Vagina (tissue), 2 donors: Measurements from ENCODE around the gene CX3CR1. TPM values are rescaled to one million over a fixed set of nuclear protein-coding genes. Genes with fewer than 3 reads are reported as not detected.
"Not testable (repeated sequence)": the region's sequence is repeated elsewhere in the genome, so short reads cannot be mapped to it uniquely, and the experiment has no call there.

Experiments
- DNase-seq, 2 donors: peaks; one replicate each; pipeline ENCODE4 v3.0.0-alpha.2; 2017; ENCODE audit errors: extremely low spot score in 2 of 2
- H3K27ac ChIP-seq: fragments of 200-600 bp; sonication (generic); one replicate; pipeline ENCODE4 v1.5.1; 2019
- H3K27me3 ChIP-seq: fragments of 200-600 bp; sonication (generic); one replicate; pipeline ENCODE4 v1.5.1; 2019
- H3K36me3 ChIP-seq, 2 donors: fragments of 200-600 bp; sonication (generic); one replicate each; pipeline ENCODE4 v1.5.1; 2017 to 2019
- H3K4me1 ChIP-seq: fragments of 200-600 bp; sonication (generic); one replicate; pipeline ENCODE4 v1.5.1; 2019
- H3K4me3 ChIP-seq, 2 donors: fragments of 200-600 bp; sonication (generic); 1 replicate in 1 of 2; 2 replicates in 1 of 2; pipeline ENCODE4 v1.5.1; 2016 to 2019
- H3K9me3 ChIP-seq: fragments of 200-600 bp; sonication (generic); one replicate; pipeline ENCODE4 v1.5.1; 2019
- CTCF ChIP-seq, 3 experiments: fragments of 450-650 bp in 2 of 3; fragments of 200-600 bp in 1 of 3; sonication (generic) in 1 of 3; IDR thresholded peaks; one replicate each; pipeline ENCODE4 v1.5.1; 2017 to 2019; ENCODE audit warnings: antibody characterized with exemption in 3 of 3, mild to moderate bottlenecking in 2 of 3, moderate library complexity in 2 of 3
- POLR2A ChIP-seq, 2 donors: fragments of 450-650 bp; IDR thresholded peaks; one replicate each; pipeline ENCODE4 v1.6.1; 2017; ENCODE audit warnings: antibody characterized with exemption in 2 of 2, mild to moderate bottlenecking in 2 of 2, moderate library complexity in 2 of 2
- POLR2AphosphoS5 ChIP-seq, 2 donors: sonication (generic); formaldehyde crosslinking; IDR thresholded peaks; one replicate each; pipeline ENCODE4 v1.9.0; 2017; ENCODE audit warnings: antibody characterized with exemption in 2 of 2, mild to moderate bottlenecking in 2 of 2, low read depth in 1 of 2; ENCODE audit not compliant: insufficient read depth in 1 of 2
- intact Hi-C: fragments of 100-400 bp; cut with DNase I; formaldehyde crosslinking; loops from one replicate; pipeline ENCODE4 v1.15.1; 2023
- total RNA-seq: library from RNA; depleted of rRNA; stranded (reverse); fragments of >200 nt; gene quantifications from one replicate; pipeline ENCODE4 v1.2.3, GENCODE V29; 2016

Gene CX3CR1
- total RNA-seq, 1 donor from 2014 or later: not detected

GRCh38 chr3:39322936-39323335 is 43.1 kb upstream of the CX3CR1 start:
- DNase-seq: no peak
- H3K4me3 ChIP-seq: no peak overlapping the region
- H3K9me3 ChIP-seq: no peaks in the 10 kb centered on the region
- H3K36me3 ChIP-seq: no peaks in the 10 kb centered on the region
- intact Hi-C loops: no loop called here
- H3K4me1 ChIP-seq: no peaks in the 10 kb centered on the region
- no peak overlapping the region for H3K27ac ChIP-seq
- H3K27me3 ChIP-seq: no peaks in the 10 kb centered on the region
- TF ChIP-seq POLR2A (IDR thresholded peaks at IDR 0.05) (no peak), POLR2AphosphoS5 (IDR thresholded peaks at IDR 0.05; ENCODE audit: insufficient read depth in 1 of 2, low read depth in 1 of 2) (no peak), CTCF (IDR thresholded peaks at IDR 0.05) (no peak)

- H3K27ac ChIP-seq, H3K4me3 ChIP-seq, H3K9me3 ChIP-seq, H3K36me3 ChIP-seq, intact Hi-C loops, DNase-seq, H3K4me1 ChIP-seq, H3K27me3 ChIP-seq: not testable (repeated sequence)
These were observed 42.4 kb upstream of the CX3CR1 start for GRCh38 chr3:39322209-39322715.

- intact Hi-C loops, H3K4me1 ChIP-seq, H3K27me3 ChIP-seq, H3K36me3 ChIP-seq, DNase-seq, H3K4me3 ChIP-seq, H3K9me3 ChIP-seq, H3K27ac ChIP-seq: not testable (repeated sequence)
These were observed 41.7 kb upstream of the CX3CR1 start for GRCh38 chr3:39321574-39321983.

GRCh38 chr3:39319249-39319648 is 39.4 kb upstream of the CX3CR1 start:
- TF ChIP-seq CTCF (IDR thresholded peaks at IDR 0.05): no peak
- TF ChIP-seq POLR2A (IDR thresholded peaks at IDR 0.05): no peak
- no peak for TF ChIP-seq POLR2AphosphoS5 (IDR thresholded peaks at IDR 0.05; ENCODE audit: insufficient read depth in 1 of 2, low read depth in 1 of 2)
- intact Hi-C loops: no loop called here

GRCh38 chr3:39318301-39318700 is 38.5 kb upstream of the CX3CR1 start:
- no peak overlapping the region for H3K27ac ChIP-seq
- intact Hi-C loops: no loop called here
- TF ChIP-seq POLR2A (IDR thresholded peaks at IDR 0.05): no peak
- no peak for TF ChIP-seq POLR2AphosphoS5 (IDR thresholded peaks at IDR 0.05; ENCODE audit: insufficient read depth in 1 of 2, low read depth in 1 of 2)
- TF ChIP-seq CTCF (IDR thresholded peaks at IDR 0.05): no peak

More at GRCh38 chr3:39319249-39319648, 39.4 kb upstream of the CX3CR1 start:
- no peak overlapping the region for H3K27ac ChIP-seq
- no peaks in the 10 kb centered on the region for H3K4me1 ChIP-seq
- no peaks in the 10 kb centered on the region for H3K36me3 ChIP-seq
- no peaks in the 10 kb centered on the region for H3K27me3 ChIP-seq
- DNase-seq: no peak
- no peak overlapping the region for H3K4me3 ChIP-seq
- H3K9me3 ChIP-seq: no peaks in the 10 kb centered on the region

GRCh38 chr3:39317571-39318169 is 37.8 kb upstream of the CX3CR1 start:
- no peak for DNase-seq
- H3K27ac ChIP-seq: no peak overlapping the region
- no peaks in the 10 kb centered on the region for H3K27me3 ChIP-seq
- no peaks in the 10 kb centered on the region for H3K4me1 ChIP-seq
- intact Hi-C loops: no loop called here
- no peaks in the 10 kb centered on the region for H3K36me3 ChIP-seq
- TF ChIP-seq POLR2A (IDR thresholded peaks at IDR 0.05) (no peak), POLR2AphosphoS5 (IDR thresholded peaks at IDR 0.05; ENCODE audit: insufficient read depth in 1 of 2, low read depth in 1 of 2) (no peak), CTCF (IDR thresholded peaks at IDR 0.05) (no peak)
- H3K4me3 ChIP-seq: no peak overlapping the region
- no peaks in the 10 kb centered on the region for H3K9me3 ChIP-seq

More at GRCh38 chr3:39318301-39318700, 38.5 kb upstream of the CX3CR1 start:
- DNase-seq: no peak
- H3K4me3 ChIP-seq: no peak overlapping the region
- no peaks in the 10 kb centered on the region for H3K27me3 ChIP-seq
- H3K9me3 ChIP-seq: no peaks in the 10 kb centered on the region
- no peaks in the 10 kb centered on the region for H3K36me3 ChIP-seq
- H3K4me1 ChIP-seq: no peaks in the 10 kb centered on the region
